ENCODE data around the gene MROH9.

The MROH9 gene

GRCh38 chr1:171113382-171113781 lies 178.0 kb downstream of the MROH9 start:
- no peak for TF ChIP-seq CTCF (IDR thresholded peaks at IDR 0.05; ENCODE audit: insufficient read depth, low read length, poor library complexity, severe bottlenecking)
- no peak for DNase-seq (ENCODE audit: extremely low read depth, insufficient read length)
- Histone ChIP-seq H3K27me3 (replicated peaks; ENCODE audit: control insufficient read depth, insufficient read depth, low read length) (no peaks in the 10 kb centered on the region; the same call in none of the 2 replicates), H3K4me3 (replicated peaks; ENCODE audit: low read depth, low read length) (no peak overlapping the region), H3K36me3 (ENCODE audit: control insufficient read depth, insufficient read depth, low read length) (no peaks in the 10 kb centered on the region)
